Measurements from ENCODE around the gene CERS5.

Gene CERS5

DNA sequence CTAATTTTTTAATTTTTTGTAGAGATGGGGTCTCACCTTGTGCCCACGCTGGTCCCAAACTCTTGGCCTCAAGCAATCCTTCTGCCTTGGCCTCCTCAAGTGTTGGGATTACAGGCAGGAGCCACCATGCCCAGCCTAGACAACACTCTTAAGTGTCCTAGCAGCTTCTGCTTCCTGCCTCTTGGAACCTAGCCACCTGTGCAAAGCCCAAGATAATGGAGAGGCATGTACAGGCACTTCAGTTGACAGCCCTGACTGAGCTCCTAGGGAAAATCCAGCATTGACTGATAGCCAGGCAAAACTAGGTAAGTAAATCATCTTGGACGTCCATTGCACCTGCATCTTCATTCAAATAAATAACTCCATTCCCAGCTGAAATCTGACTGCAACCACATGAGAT, 39.6 kb downstream of the CERS5 start:
- no peak for ATAC-seq
- DNase-seq: no peak

DNA sequence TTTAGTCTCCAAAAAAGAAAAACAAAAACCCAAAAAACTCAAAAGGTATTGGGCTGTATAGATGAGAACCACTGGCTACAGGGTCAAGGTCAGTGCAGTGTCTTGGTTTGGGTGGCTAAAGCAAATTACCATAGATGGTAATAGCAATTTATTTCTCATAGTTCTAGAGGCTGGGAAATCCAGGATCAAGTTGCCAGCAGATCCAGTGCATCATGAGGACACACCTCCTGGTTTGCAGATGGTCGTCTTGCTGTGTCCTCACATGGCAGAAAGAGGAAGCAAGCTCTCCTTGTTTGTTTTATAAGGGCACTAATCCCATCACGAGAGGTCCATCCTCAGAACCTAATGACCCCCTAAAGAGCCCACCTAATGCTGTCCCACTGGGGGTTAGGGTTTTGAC, 44.0 kb downstream of the CERS5 start:
- no peak for ATAC-seq
- no peak for DNase-seq

DNA sequence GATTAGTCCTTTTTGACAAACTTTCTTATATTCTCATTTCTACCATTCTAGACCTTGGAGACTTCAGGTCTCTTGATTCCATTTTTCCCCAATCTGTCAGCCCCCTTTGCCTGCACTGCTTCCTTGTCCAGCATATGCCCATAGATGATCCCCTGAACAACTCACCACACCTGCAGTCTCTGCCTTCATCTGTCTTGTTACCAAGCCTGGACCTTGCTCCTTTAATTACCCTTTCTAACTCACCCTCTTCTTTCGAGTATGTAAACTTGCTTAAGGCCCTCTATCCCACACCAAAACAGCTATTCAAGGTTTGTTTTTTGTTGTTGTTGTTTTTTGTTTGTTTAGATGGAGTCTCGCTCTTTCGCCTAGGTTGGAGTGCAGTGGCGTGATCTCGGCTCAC, 45.5 kb downstream of the CERS5 start:
- ATAC-seq: no peak

DNA sequence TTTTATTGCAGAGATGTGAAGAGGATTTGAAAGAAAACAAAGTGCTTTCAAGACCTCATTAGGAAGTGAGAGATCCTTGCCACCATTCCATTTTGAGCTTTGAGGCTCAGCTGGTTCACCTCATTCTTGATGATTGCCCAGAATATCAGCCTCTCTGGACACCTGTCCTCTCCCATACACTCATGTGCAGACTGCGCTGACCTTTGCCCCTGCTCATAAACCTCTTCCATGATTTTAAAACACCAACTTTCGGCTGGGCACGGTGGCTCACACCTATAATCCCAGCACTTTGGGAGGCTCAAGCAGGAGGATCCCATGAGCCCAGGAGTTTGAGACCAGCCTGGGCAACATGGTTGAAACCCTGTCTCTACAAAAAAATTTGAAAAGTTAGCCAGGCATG, 46.2 kb downstream of the CERS5 start:
- ATAC-seq: no peak
- DNase-seq: no peak

More for the DNA sequence above, 45.5 kb downstream of the CERS5 start:
- no peak for DNase-seq

DNA sequence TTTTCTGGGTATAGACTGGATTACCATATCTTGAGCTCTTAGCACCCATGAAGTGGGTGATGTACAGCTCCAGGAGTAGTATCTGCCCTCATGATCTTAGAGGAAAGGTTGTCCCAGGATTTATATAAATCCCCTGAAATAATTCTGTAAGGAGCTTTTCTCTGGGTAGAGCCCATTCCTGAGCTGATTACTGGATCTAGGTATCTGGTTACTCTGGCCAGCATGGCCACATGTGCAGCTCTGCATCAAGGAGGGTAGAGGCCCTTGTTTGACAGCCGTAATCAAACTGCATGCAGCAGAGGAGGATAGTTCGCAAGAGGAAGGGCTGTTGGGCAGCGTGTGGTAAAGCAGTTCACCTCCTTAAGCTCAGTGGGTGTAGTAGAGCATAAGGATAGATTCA, 46.6 kb downstream of the CERS5 start:
- ATAC-seq (no peak), DNase-seq (no peak)

DNA sequence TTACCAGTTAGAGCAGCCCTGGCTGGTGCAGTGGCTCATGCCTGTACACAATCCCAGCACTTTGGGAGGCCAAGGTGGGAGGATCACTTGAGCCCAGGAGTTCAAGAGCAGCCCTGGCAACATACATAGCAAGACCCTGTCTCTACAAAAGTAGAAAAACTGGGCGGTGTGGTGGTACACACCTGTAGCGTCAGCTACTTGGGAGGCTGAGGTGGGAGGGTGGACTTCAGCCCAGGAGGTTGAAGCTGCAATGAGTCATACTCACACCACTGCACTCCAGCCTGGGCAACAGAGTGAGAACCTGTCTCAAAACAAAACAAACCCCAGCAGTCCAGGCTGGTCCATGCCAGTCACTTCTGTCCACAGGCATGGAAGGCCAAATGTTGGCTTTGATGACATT, 47.8 kb downstream of the CERS5 start:
- ATAC-seq (no peak), DNase-seq (no peak)

DNA sequence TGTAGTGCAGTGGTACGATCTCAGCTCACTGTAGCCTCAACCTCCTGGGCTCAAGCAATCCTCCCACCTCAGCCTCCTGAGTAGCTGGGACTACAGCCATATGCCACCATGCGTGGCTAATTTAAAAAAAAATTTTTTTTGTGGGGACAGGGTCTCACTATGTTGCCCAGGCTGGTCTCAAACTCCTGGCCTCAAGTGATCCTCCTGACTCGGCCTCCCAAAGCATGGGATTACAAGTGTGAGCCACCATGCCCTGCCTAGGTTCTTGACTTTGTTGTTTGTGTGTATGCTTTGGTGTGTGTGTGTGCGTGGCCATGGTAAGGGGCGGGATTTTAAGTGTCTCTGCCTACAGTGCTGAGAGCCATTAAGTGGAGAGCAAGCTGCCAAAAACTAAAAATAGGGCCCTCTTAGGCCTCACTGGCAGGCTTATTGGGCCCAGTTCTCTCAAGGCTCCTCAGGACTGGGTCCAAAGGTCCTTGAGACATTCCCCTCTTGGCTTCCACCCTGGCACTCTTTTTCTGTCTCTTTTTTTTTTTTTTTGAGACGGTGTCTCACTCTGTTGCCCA, 50.0 kb downstream of the CERS5 start:
- no peak for ATAC-seq
- no peak for DNase-seq

DNA sequence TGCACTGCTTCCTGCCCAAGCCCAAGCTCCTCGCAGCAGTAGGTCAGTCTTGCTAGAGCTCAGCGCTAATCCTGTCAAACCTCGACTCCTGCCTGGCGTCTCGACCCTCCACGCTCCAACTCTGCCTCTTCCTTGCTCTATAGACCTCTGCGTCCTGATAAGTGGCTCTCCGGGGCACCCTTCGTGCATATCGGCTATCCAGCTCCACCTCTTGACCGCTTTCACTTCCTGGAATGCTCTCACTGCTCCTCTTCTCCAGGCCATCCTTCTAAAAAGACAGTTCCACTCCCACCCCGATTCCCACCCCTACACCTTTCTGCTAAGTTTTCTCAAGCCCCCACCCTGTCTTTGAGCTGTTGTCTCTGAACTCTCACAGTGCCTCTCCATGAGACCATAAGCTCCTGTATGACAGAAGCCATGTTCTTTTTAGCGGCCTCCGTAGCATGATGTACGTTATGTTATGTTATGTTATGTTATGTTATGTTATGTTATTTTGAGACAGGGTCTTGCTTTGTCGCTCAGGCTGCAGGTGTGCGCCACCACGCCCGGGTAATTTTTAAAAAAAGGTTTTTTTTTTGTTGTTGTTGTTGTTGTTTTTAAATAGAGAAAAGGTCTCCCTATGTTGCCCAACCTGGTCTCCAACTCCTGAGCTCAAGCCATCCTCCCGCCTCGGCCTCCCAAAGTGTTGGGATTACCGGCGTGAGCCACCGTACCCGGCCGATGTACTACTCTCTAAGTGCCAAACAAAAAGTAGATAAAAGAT, 54.5 kb downstream of the CERS5 start:
- ATAC-seq (no peak), DNase-seq (no peak)

DNA sequence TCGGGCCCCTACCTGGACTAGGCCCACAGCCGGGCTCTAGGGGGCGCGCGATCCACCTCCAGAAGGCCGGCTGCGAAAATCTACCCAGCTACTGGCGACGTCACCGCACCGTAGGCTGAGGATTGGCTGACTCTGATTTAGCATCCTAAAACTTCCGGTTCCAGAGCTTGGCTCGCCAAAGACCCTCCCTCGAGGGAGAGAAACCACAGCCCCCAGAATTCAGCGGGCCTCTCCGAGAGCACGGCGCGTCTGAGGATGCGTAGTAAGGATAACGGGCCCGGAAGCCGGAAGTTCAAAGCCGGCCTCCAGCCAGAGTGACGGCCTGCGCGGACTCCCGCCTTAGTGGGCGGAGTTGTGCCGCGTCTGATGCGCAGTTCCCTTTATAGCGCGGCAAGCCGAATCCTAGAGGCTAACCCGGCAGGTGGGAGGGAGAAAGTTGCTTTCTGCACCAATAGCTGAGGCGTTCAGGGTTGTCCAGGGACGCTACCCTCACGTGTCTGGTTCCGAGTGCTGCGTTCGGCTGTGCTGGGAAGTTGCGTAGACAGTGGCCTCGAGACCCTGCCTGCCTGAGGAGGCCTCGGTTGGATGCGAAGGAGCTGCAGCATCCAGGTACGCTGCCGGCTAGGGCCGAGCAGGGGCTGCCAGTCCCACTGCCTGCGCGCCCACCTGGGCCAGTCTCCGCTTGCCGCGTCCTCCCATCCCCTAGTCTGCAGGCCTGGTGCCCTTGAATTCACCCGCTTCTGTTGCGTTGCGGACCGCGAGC, 55.3 kb downstream of the CERS5 start, which contains the start of gene COX14:
TSS of gene COX14 (plus strand) at position 544 of the 763 bp plus-strand sequence. CDS start 7,808 bp downstream, outside the sequence.
- DNase-seq: peak; percentile 99
- peak; percentile 90 for ATAC-seq

DNA sequence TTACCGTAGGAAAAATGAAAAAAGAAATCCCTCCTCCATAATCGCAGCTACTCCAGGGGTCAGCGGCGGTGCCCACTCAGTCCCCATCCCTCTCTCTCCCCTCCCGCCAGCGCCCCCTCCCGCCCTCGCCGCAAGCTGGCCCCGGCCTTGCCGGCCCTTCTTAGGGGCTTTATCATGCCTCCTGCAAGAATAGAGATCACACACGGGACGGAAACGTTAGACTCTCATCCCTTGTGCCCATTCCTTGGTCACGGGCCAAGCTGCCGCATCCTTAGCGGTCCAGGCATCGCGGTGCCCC, 55.8 kb downstream of the CERS5 start:
- DNase-seq: no peak
- ATAC-seq: no peak

DNA sequence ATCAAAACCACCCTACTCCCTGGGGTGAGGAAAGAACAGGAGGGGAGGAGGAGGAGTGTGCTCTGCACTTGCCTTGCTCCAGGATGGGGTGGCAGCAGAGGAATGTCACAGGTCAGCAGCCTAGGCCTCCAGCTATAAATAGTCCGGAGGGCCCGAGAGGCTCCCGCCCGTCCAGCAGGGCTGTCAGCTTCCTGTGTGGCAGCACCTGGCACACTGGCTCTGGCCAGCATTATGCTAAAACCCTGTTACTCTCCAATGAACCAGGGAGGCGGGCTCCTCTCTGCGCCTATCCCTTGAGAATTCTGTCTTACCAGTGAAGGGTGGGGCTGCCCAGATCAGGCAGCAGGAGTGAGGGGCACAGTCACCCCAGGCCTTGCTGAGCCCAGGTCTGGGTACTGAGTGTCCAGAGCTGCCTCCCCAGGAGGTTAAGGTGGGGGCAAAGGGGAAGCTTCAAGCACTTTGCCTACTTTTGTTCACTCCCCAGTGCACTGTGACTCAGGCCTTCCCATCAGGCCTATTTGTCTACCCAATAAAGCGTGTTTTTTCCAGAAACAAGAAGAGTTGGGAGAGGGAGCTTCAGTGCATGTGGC, 56.3 kb downstream of the CERS5 start:
- DNase-seq: peak; percentile 32
- ATAC-seq: no peak

DNA sequence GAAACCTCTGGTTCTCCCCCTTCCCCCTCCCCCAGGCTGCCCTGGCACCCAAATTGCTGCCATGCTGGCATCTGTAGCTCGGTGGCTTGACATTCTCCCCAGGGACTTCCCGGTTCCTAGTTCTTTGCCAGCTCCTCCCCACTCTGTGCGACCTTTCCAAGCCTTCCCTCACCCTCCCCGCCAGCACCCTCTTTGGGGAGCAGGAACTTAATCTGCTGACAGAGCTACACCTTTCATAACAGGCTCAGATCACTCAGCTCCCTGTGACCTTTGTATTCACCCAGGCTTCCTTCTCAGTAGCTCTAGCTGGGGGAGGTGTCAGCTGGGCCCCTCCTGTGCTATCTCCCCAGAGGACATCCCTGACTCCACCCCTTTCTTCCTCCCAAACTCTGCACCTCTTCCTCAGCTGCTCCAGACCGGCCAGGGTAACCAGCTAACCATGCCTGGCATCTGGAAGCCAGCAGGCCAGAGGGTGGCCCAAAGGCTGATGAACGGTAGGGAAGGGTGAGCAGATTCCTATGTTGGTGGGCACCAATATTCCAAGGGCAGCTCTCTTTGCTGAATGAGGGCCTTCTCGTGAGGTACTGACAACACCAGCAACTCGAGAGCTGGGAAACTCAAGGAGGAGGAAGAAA, 56.9 kb downstream of the CERS5 start:
- DNase-seq (peak; percentile 53), ATAC-seq (peak; percentile 1)

DNA sequence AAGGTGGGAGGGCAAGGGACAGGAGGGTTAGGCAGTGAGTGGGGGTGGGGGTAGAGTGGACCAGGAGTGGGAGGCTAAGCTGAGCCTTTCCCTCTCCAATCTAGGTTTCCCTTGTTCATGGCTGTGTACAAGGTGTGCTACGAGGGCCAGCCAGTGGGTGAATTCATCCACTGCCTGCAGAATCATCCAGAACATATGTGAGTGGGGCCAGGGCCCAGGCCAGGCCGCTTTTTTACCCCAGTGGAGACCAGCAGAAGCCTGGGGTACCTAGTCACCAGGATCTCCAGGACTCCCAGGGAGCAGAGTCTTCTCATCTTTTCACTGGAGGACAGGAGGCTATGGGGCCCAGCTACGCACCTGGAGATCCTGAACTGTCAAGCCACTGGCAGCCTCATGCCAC, 57.9 kb downstream of the CERS5 start:
- DNase-seq (no peak), ATAC-seq (no peak)

DNA sequence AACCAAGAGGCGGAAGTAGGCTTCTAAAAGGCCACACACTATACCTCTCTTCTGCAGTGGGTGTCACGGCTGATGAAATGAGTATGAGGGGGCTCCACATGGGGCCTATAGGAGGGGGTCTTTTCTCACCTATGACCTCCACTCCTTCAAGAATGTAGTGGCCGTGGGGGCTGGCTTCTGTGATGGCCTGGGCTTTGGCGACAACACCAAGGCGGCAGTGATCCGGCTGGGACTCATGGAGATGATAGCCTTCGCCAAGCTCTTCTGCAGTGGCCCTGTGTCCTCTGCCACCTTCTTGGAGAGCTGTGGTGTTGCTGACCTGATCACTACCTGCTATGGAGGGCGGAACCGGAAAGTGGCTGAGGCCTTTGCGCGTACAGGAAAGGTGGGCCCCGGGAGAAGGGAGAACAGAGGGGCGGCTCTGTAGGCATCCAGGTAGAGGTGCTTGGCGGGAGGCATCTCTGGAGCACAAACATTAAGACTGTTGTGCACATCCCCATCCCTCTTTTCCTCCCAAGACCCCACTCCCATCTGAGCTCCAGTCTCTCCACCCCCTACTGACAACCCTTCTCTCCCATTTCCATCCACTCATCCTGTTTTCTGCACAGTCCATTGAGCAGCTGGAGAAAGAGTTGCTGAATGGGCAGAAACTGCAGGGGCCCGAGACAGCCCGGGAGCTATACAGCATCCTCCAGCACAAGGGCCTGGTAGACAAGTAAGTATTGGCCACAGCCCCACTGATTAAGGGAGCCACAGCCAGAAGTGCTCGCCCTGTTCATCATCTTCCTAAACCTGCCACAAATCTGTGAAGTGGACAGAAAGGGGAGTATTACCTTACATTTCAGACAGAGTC, 59.5 kb downstream of the CERS5 start:
- no peak for DNase-seq
- ATAC-seq: no peak

DNA sequence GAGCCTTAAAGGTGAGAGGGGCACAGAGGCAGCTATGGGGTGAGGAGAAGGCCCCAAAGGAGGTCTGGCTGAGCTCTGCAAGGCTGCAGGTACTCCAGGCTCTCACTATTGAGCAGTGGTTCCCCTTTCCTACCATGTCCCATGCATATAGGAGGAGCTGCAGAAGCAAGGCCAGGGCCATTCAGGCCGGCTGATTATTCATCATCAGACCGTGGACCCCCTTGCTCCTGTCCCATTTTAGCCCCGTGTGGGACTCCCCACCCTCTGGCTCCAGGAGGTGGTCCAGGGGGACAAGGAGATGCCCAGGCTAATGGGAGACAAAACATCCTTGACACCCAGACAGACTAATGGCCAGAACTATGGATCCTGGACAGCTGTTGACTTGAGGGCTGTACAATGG, 60.3 kb downstream of the CERS5 start:
- ATAC-seq (no peak), DNase-seq (no peak)

DNA sequence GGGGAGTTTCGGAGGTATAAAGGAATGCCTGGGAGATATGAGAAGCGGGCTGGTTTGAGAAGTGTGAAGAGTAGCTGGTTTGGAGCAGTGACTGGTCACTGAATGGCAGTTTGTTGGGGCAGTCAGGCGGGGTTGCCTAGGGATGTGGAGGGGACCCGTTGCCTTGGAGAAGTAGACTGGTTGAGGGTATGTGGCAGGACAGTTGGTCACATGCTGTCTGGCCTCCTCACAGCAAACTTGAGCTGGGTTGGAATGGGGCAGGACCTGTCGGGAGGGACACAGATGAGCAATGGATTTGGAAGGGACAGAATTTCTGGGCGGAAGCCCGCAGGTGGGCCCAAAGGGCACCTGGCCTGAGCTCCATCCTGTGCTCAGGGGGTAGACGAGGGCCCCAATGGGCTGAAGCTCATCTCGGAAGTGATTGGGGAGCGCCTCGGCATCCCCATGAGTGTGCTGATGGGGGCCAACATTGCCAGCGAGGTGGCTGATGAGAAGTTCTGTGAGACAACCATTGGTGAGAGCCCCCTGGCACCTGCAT, 61.2 kb downstream of the CERS5 start:
- DNase-seq: no peak
- ATAC-seq: no peak

DNA sequence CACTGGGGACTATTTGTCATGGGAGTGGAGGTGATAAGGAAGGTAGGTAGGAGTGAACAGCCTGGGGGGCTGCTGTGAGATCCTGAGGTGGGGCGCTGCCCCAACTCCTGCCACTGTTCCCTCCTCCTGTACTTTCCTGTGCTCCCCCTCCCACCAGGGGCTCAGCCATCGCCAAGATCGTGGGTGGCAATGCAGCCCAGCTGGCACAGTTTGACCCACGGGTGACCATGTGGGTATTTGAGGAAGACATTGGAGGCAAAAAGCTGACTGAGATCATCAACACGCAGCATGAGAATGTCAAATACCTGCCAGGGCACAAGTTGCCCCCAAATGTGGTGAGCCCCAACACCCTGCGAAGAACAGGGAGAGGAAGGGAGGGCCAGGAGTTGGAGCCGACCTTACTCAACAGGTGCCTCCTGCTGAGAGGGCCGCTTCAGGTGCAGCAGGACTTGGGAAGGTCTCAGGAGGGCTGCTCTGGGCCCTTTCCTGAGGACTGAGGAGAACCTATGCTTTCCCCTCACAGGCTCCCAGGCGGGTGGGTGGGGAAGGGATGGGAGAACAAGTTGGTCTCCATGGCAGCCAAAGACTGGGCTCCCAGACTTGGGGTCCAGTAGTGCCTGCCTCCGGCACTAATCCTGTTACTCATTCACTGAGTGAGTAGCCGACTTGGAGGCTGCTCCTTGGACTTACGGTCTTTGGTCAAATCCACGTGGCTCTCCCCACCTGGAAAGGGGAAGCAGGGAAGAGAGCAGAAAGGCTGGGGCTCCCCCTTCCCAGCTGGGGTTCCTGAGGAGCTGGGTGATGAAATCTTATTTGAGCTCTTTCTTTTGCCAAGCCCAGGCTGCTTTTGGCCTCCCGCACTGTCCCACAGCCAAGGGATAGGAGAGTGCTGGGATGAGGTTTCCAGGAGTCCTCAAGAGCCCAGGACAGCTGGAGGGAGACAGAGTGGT, 62.5 kb downstream of the CERS5 start:
- no peak for ATAC-seq
- DNase-seq: no peak

DNA sequence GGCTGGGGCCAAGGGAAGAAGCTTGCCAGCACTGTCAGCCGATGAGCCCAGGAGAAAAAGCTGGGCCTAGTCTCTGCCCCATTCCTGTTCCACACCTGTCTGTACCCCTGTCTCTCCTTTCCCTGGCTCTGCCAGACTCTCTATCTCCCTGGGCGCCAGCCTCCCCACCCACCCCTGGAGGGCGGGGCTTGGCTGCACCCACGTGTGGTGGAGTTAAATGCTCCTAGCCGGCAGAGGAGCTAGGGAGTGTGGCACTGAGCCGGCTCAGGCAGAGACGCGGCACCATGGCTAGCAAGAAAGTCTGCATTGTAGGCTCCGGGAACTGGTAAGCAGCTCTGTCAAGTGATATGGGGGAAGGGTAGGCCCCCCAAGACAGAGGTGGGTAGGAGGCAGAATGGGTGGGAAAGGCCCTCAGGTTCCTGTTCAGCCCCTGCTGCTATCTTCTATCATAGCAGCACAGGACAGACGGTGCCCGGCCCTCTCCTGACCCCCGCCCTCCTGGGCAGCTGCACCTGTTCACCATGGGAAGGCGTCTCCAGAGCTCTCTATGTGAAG, 63.3 kb downstream of the CERS5 start, which contains the start of gene GPD1:
TSS of gene GPD1 (plus strand) at position 242 of the 555 bp plus-strand sequence. CDS start at position 285, 43 bp downstream.
- DNase-seq (peak; percentile 41), ATAC-seq (peak; percentile 61)

DNA sequence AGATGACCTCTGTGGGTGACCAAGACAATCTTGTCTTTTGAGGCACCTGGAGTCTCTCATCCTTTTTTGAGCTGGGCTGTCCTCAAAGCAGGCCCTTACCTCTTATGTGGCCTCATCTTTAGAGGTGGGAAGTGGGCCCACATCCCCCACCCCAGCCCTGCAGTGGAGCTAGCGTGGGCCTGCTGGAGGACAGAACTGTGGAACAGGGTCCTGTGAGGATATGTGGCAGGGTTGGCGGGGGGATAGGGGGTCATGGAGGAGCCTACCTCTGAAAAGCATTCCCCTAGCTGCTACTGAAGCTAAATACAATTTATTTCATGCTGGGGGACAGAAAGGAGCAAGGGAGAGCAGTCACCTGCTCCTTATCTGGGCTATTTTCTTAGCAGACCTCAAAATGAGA, 63.8 kb downstream of the CERS5 start:
- DNase-seq: no peak
- ATAC-seq: no peak
